H9 (cell line): ENCODE data around the gene MED23. TPM values are rescaled to one million over a fixed set of nuclear protein-coding genes. Genes with fewer than 3 reads are reported as not detected.
"Not testable (repeated sequence)": the region's sequence is repeated elsewhere in the genome, so short reads cannot be mapped to it uniquely, and the experiment has no call there.

Source experiments
- DNase-seq: peaks from one replicate; pipeline ENCODE4 v3.0.0-alpha.2; 2017
- H2AFZ ChIP-seq: one replicate; pipeline ENCODE4 v1.6.1; 2013; ENCODE audit warnings: mild to moderate bottlenecking, low read length, control low read depth, moderate library complexity
- H2AK5ac ChIP-seq: 2 replicates; pipeline ENCODE4 v1.6.1; 2013; ENCODE audit warnings: low read length, control low read depth, mixed read lengths; ENCODE audit not compliant: insufficient read length
- H2BK120ac ChIP-seq: one replicate; pipeline ENCODE4 v1.6.1; 2013; ENCODE audit warnings: low read depth, mild to moderate bottlenecking, low read length, control low read depth, inconsistent platforms; ENCODE audit not compliant: poor library complexity, severe bottlenecking
- H2BK12ac ChIP-seq: 2 replicates; pipeline ENCODE4 v1.6.1; 2013; ENCODE audit warnings: low read length, control low read depth, mixed read lengths, low read depth; ENCODE audit not compliant: insufficient read length
- H2BK15ac ChIP-seq: 2 replicates; pipeline ENCODE4 v1.6.1; 2013; ENCODE audit warnings: low read depth, low read length, control low read depth
- H2BK20ac ChIP-seq: one replicate; pipeline ENCODE4 v1.6.1; 2013; ENCODE audit warnings: low read depth, mild to moderate bottlenecking, low read length, control low read depth, inconsistent platforms; ENCODE audit not compliant: poor library complexity, severe bottlenecking
- H2BK5ac ChIP-seq: 2 replicates; pipeline ENCODE4 v1.6.1; 2013; ENCODE audit warnings: low read length, control low read depth, mixed read lengths; ENCODE audit not compliant: insufficient read length
- H3K14ac ChIP-seq: 2 replicates; pipeline ENCODE4 v1.6.1; 2013; ENCODE audit warnings: low read length, control low read depth; ENCODE audit not compliant: insufficient read depth
- H3K18ac ChIP-seq: 2 replicates; pipeline ENCODE4 v1.6.1; 2013; ENCODE audit warnings: low read depth, mild to moderate bottlenecking, mixed read lengths, low read length, control low read depth; ENCODE audit not compliant: insufficient read length
- H3K23ac ChIP-seq: 2 replicates; pipeline ENCODE4 v1.6.1; 2013; ENCODE audit warnings: low read length, control low read depth, mixed read lengths, low read depth; ENCODE audit not compliant: insufficient read length
- H3K23me2 ChIP-seq: 2 replicates; pipeline ENCODE4 v1.6.1; 2013; ENCODE audit warnings: low read depth, mild to moderate bottlenecking, mixed read lengths, low read length, control low read depth; ENCODE audit not compliant: insufficient read length, poor library complexity, severe bottlenecking
- H3K27ac ChIP-seq: 2 replicates; pipeline ENCODE4 v1.5.1; 2013; ENCODE audit warnings: low read length, control low read depth, mixed read lengths, low read depth; ENCODE audit not compliant: insufficient read length
- H3K27me3 ChIP-seq: 2 replicates; pipeline ENCODE4 v1.6.1; 2013; ENCODE audit warnings: low read length, control low read depth, inconsistent platforms; ENCODE audit not compliant: insufficient read depth
- H3K4ac ChIP-seq: 2 replicates; pipeline ENCODE4 v1.6.1; 2013; ENCODE audit warnings: low read depth, mild to moderate bottlenecking, control low read depth, inconsistent platforms, low read length, moderate library complexity
- H3K4me1 ChIP-seq: 2 replicates; pipeline ENCODE4 v1.6.1; 2013; ENCODE audit warnings: low read length, control low read depth, inconsistent platforms; ENCODE audit not compliant: insufficient read depth
- H3K4me2 ChIP-seq: 2 replicates; pipeline ENCODE4 v1.6.1; 2013; ENCODE audit warnings: low read length, control low read depth, mixed read lengths; ENCODE audit not compliant: insufficient read length, insufficient read depth
- H3K56ac ChIP-seq: 2 replicates; pipeline ENCODE4 v1.6.1; 2013; ENCODE audit warnings: low read depth, mild to moderate bottlenecking, mixed read lengths, low read length, control low read depth; ENCODE audit not compliant: insufficient read length
- H3K79me1 ChIP-seq: 2 replicates; pipeline ENCODE4 v1.6.1; 2013; ENCODE audit warnings: low read depth, mild to moderate bottlenecking, moderate library complexity, low read length, control low read depth, inconsistent platforms; ENCODE audit not compliant: insufficient read depth, poor library complexity, severe bottlenecking
- H3K79me2 ChIP-seq: 2 replicates; pipeline ENCODE4 v1.6.1; 2013; ENCODE audit warnings: low read length, control low read depth, inconsistent platforms; ENCODE audit not compliant: insufficient read depth
- H3K9ac ChIP-seq: 2 replicates; pipeline ENCODE4 v1.6.1; 2013; ENCODE audit warnings: low read length, control low read depth, mixed read lengths; ENCODE audit not compliant: insufficient read length; ENCODE audit errors: extremely low read depth
- H3K9me3 ChIP-seq: one replicate; pipeline ENCODE4 v1.6.1; 2013; ENCODE audit warnings: low read depth, low read length, inconsistent platforms; ENCODE audit not compliant: control insufficient read depth
- H3T11ph ChIP-seq: one replicate; pipeline ENCODE4 v1.6.1; 2013; ENCODE audit warnings: mild to moderate bottlenecking, low read length, control low read depth, inconsistent platforms
- H4K20me1 ChIP-seq: one replicate; pipeline ENCODE4 v1.6.1; 2013; ENCODE audit not compliant: control insufficient read depth, insufficient read length, insufficient read depth
- H4K5ac ChIP-seq: 2 replicates; pipeline ENCODE4 v1.6.1; 2013; ENCODE audit warnings: low read depth, mild to moderate bottlenecking, mixed read lengths, low read length, control low read depth; ENCODE audit not compliant: insufficient read length
- H4K8ac ChIP-seq: replicated peaks from 2 replicates; pipeline ENCODE4 v1.6.1; 2013; ENCODE audit warnings: low read length, control low read depth, mixed read lengths, low read depth; ENCODE audit not compliant: insufficient read length
- H4K91ac ChIP-seq: 2 replicates; pipeline ENCODE4 v1.6.1; 2013; ENCODE audit warnings: low read depth, mild to moderate bottlenecking, moderate library complexity, mixed read lengths, low read length, control low read depth; ENCODE audit not compliant: insufficient read length
- H3K27ac Mint-ChIP-seq, 3 experiments: 2 replicates in 2 of 3; 3 replicates in 1 of 3; pipeline ENCODE4 v1.8.0; 2020 to 2021; ENCODE audit warnings: mixed read lengths in 3 of 3, mild to moderate bottlenecking in 1 of 3, moderate library complexity in 1 of 3
- H3K27me3 Mint-ChIP-seq: 2 replicates; pipeline ENCODE4 v1.8.0; 2021; ENCODE audit warnings: low read depth, mild to moderate bottlenecking, moderate library complexity, mixed read lengths
- H3K36me3 Mint-ChIP-seq, 3 experiments: 2 replicates in 2 of 3; 3 replicates in 1 of 3; pipeline ENCODE4 v1.8.0; 2020 to 2021; ENCODE audit warnings: low read depth in 3 of 3, mixed read lengths in 3 of 3; ENCODE audit not compliant: insufficient read depth in 1 of 3
- H3K4me1 Mint-ChIP-seq, 2 experiments: 2 replicates each; pipeline ENCODE4 v1.8.0; 2020; ENCODE audit warnings: mixed read lengths in 2 of 2
- H3K4me3 Mint-ChIP-seq, 2 experiments: 2 replicates in 1 of 2; 3 replicates in 1 of 2; pipeline ENCODE4 v1.8.0; 2020 to 2021; ENCODE audit warnings: mild to moderate bottlenecking in 2 of 2, mixed read lengths in 2 of 2, moderate library complexity in 1 of 2
- H3K9me3 Mint-ChIP-seq, 2 experiments: 2 replicates in 1 of 2; 3 replicates in 1 of 2; pipeline ENCODE4 v1.8.0; 2020; ENCODE audit warnings: mild to moderate bottlenecking in 2 of 2, mixed read lengths in 2 of 2, moderate library complexity in 1 of 2
- WGBS: extraction: QIAGEN DNeasy Blood & Tissue Kit; methylation state at CpG from one replicate; pipeline ENCODE4 v1.1.7; 2013; ENCODE audit warnings: missing lambda C conversion rate, low lambda C conversion rate, mixed read lengths; ENCODE audit not compliant: insufficient read length; ENCODE audit errors: extremely low coverage; 5-methylcytosine and 5-hydroxymethylcytosine counted together
- total RNA-seq: library from RNA; stranded (reverse); gene quantifications from 2 replicates; pipeline ENCODE4 v1.2.1, GENCODE V29; 2021

Gene MED23
- total RNA-seq, 1 experiment from 2014 or later = 16.2 TPM

DNA sequence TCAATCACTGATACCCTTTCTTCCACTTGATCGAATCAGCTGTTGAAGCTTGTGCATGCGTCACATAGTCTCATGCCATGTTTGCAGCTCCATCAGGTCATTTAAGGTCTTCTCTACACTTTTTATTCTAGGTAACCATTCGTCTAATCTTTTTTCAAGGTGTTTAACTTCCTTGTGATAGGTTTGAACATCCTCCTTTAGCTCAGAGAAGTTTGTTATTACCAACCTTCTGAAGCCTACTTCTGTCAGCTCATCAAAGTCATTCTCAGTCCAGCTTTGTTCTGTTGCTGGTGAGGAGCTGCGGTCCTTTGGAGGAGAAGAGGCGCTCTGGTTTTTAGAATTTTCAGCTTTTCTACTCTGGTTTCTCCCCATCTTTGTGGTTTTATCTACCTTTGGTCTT is 97.1 kb downstream of the MED23 start:
- not testable (repeated sequence) for H3T11ph ChIP-seq, H3K4me1 Mint-ChIP-seq, H4K20me1 ChIP-seq, H3K14ac ChIP-seq, H2BK12ac ChIP-seq, H3K27ac ChIP-seq, H2BK15ac ChIP-seq, H3K9me3 Mint-ChIP-seq, H2BK120ac ChIP-seq, H3K27ac Mint-ChIP-seq, H3K4ac ChIP-seq, H3K9ac ChIP-seq, H3K56ac ChIP-seq, H3K18ac ChIP-seq, H3K27me3 ChIP-seq, H3K4me2 ChIP-seq, H3K4me1 ChIP-seq, H3K23ac ChIP-seq, H2BK5ac ChIP-seq, H3K9me3 ChIP-seq, H2AK5ac ChIP-seq, H3K79me1 ChIP-seq, H4K8ac ChIP-seq, H3K79me2 ChIP-seq, H3K23me2 ChIP-seq, H2BK20ac ChIP-seq, H2AFZ ChIP-seq, H3K27me3 Mint-ChIP-seq, DNase-seq, H4K91ac ChIP-seq, H4K5ac ChIP-seq, H3K4me3 Mint-ChIP-seq
- peaks cover 0 to 11% (median 6%) of the 10 kb centered on the region in 3 experiments; a peak in 4 of 7 replicates for H3K36me3 Mint-ChIP-seq
- WGBS = no CpG with 5 or more reads among the region's 5 CpGs
